Measurements from ENCODE around the gene DST.

DST gene

DNA sequence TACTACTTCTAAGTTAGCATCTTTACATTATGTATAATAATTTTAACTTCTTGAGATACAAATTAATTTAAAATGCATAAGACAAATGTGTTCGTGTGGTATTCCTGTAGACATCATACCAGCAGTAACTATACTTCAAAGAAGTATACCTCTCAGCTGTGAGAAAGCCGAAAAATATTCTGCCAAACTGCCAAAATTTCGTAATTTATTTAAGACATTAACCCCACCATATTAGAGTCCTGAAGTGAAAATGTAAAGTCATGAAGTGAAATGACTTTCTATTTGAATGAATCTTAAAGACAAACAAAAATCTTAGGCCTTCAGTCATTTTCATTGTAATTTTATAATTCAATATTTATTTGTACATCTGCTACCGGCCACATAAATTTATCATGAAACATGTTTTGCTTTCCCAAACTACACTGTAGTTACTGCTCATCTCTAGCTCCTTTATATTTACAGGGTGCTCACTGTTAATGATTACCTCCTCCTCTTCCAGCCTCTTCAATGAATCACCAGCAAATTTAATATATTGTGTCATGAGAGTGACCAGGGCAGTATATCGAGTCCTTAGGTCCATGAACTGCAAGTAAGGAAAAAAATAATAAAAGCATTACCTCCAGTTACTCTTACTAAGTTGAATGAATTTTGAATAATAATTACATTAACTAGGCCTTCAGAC is 18.5 kb downstream of the DST start:
- H2BK12ac ChIP-seq (ENCODE audit: low read length) = no peak overlapping the region
- H3K9me3 ChIP-seq (ENCODE audit: insufficient read depth, low read depth, low read length) = no peaks in the 10 kb centered on the region
- H3K36me3 ChIP-seq (ENCODE audit: control insufficient read depth in 1 of 2, insufficient read depth in 2 of 2, low read length in 2 of 2) = peaks cover 0 to 8% of the 10 kb centered on the region in 2 experiments
- H3K79me2 ChIP-seq (ENCODE audit: control insufficient read depth, insufficient read depth, low read length, poor library complexity) = no peaks in the 10 kb centered on the region
- H3K14ac ChIP-seq (ENCODE audit: low read length) = no peak overlapping the region
- H2BK5ac ChIP-seq (ENCODE audit: low read depth, low read length, poor library complexity) = no peak overlapping the region
- no peak overlapping the region for H2AK5ac ChIP-seq (ENCODE audit: low read length)
- H3K4me3 ChIP-seq (ENCODE audit: low read depth, low read length) = no peak overlapping the region
- no peak overlapping the region for H4K12ac ChIP-seq (ENCODE audit: low read depth, low read length)
- no peak overlapping the region for H2AFZ ChIP-seq (ENCODE audit: insufficient read depth, low read length, poor library complexity)
- no peak overlapping the region for H3K27ac ChIP-seq (ENCODE audit: low read depth, low read length)
- H3K4me1 ChIP-seq (ENCODE audit: control insufficient read depth in 1 of 2, insufficient read depth in 2 of 2, low read length in 2 of 2) = no peaks in the 10 kb centered on the region
- no peak overlapping the region for H3K4me2 ChIP-seq (ENCODE audit: low read length)
- H3K4ac ChIP-seq (ENCODE audit: low read depth, low read length) = no peak overlapping the region
- no peak overlapping the region for H2BK120ac ChIP-seq (ENCODE audit: insufficient read depth, low read length, poor library complexity)
- H3K27me3 ChIP-seq (ENCODE audit: insufficient read depth, low read length) = no peaks in the 10 kb centered on the region
- no peak overlapping the region for H4K91ac ChIP-seq (ENCODE audit: low read depth, low read length)
- no peak overlapping the region for H3K9ac ChIP-seq (ENCODE audit: low read length)
- no peaks in the 10 kb centered on the region for H3K79me1 ChIP-seq (ENCODE audit: low read length)
- H3K23ac ChIP-seq (ENCODE audit: low read length) = no peak overlapping the region
- no CpG with 5 or more reads among the region's 5 CpGs for WGBS (ENCODE audit: extremely low coverage, insufficient coverage, insufficient read length)
- DNase-seq = no peak
- H3K18ac ChIP-seq (ENCODE audit: low read length) = no peak overlapping the region
- no peak overlapping the region for H4K8ac ChIP-seq (ENCODE audit: low read depth, low read length)

DNA sequence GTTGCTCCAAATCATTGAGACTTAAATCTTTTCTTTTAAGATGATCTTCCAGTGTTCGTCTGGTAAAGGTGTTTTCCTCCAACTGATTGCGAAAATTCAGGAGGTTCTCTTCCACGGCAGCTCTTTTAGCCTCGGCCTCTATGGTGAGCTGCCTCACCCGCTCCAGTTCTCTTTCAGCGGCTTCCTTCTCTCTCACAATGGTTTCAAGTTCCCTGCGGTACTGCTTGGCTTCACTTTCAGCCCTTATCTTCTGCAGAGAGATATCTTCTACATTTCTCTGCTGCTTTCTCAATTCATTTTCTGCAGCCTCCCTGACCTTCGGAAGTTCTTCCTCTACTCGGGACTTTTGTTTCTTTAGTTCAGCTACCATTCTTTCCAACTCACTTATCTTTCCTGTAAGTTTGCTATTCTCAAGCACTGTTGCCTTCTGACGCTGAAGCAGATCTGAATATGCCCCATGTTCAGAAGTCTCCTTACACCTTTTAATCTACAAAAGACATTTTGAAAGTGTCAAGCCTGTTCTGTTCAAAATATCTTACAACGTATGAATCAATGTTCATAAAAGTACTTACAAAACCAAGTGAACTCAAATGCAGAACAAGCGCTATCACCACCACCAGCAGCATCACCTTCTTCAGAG is 22.3 kb downstream of the DST start:
- H3K4me1 ChIP-seq (ENCODE audit: control insufficient read depth in 1 of 2, insufficient read depth in 2 of 2, low read length in 2 of 2) = no peaks in the 10 kb centered on the region

DNA sequence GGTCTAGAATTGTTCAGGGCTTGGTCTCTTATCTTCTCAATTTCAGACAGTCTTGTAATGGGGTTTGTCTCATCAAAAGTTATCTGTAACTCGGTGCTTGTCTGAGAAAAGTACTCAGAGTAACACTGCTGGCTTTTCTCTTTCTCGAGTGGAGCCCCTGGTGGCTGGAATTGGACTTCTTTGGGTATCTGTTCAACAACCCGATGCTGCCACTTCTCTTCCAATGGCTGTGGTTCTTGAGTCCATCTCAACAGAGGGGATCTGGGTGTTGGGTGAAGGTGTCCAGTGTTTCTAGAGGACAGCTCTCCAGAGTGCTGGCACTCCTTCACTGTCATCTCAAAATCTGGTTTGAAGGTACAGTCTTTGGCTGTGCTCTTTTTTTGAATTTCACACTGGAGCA is 24.6 kb downstream of the DST start:
- no peak overlapping the region for H3K4ac ChIP-seq (ENCODE audit: low read depth, low read length)
- no peaks in the 10 kb centered on the region for H3K27me3 ChIP-seq (ENCODE audit: insufficient read depth, low read length)
- H4K8ac ChIP-seq (ENCODE audit: low read depth, low read length) = no peak overlapping the region
- WGBS (ENCODE audit: extremely low coverage, insufficient coverage, insufficient read length) = no CpG with 5 or more reads among the region's 3 CpGs
- H3K79me1 ChIP-seq (ENCODE audit: low read length) = no peaks in the 10 kb centered on the region
- H2BK5ac ChIP-seq (ENCODE audit: low read depth, low read length, poor library complexity) = no peak overlapping the region
- H4K91ac ChIP-seq (ENCODE audit: low read depth, low read length) = no peak overlapping the region
- no peak overlapping the region for H4K12ac ChIP-seq (ENCODE audit: low read depth, low read length)
- H3K4me1 ChIP-seq (ENCODE audit: control insufficient read depth in 1 of 2, insufficient read depth in 2 of 2, low read length in 2 of 2) = no peaks in the 10 kb centered on the region
- no peak overlapping the region for H3K14ac ChIP-seq (ENCODE audit: low read length)
- H2BK12ac ChIP-seq (ENCODE audit: low read length) = no peak overlapping the region
- H3K23ac ChIP-seq (ENCODE audit: low read length) = no peak overlapping the region
- DNase-seq = no peak
- H3K4me2 ChIP-seq (ENCODE audit: low read length) = no peak overlapping the region
- no peaks in the 10 kb centered on the region for H3K79me2 ChIP-seq (ENCODE audit: control insufficient read depth, insufficient read depth, low read length, poor library complexity)
- no peak overlapping the region for H3K27ac ChIP-seq (ENCODE audit: low read depth, low read length)
- H3K36me3 ChIP-seq (ENCODE audit: control insufficient read depth in 1 of 2, insufficient read depth in 2 of 2, low read length in 2 of 2) = peaks cover 2 to 15% of the 10 kb centered on the region in 2 experiments
- no peak overlapping the region for H3K4me3 ChIP-seq (ENCODE audit: low read depth, low read length)
- no peak overlapping the region for H3K18ac ChIP-seq (ENCODE audit: low read length)
- no peaks in the 10 kb centered on the region for H3K9me3 ChIP-seq (ENCODE audit: insufficient read depth, low read depth, low read length)
- no peak overlapping the region for H2BK120ac ChIP-seq (ENCODE audit: insufficient read depth, low read length, poor library complexity)
- H2AK5ac ChIP-seq (ENCODE audit: low read length) = no peak overlapping the region
- H2AFZ ChIP-seq (ENCODE audit: insufficient read depth, low read length, poor library complexity) = no peak overlapping the region
- H3K9ac ChIP-seq (ENCODE audit: low read length) = no peak overlapping the region

More for the DNA sequence above, 22.3 kb downstream of the DST start:
- Histone ChIP-seq H4K8ac (ENCODE audit: low read depth, low read length) (no peak overlapping the region), H3K23ac (ENCODE audit: low read length) (no peak overlapping the region), H4K12ac (ENCODE audit: low read depth, low read length) (no peak overlapping the region), H3K14ac (ENCODE audit: low read length) (no peak overlapping the region), H3K18ac (ENCODE audit: low read length) (no peak overlapping the region), H3K9ac (ENCODE audit: low read length) (no peak overlapping the region), H2AFZ (ENCODE audit: insufficient read depth, low read length, poor library complexity) (no peak overlapping the region), H3K79me1 (ENCODE audit: low read length) (no peaks in the 10 kb centered on the region), H2BK5ac (ENCODE audit: low read depth, low read length, poor library complexity) (no peak overlapping the region), H3K4ac (ENCODE audit: low read depth, low read length) (no peak overlapping the region), H3K27me3 (ENCODE audit: insufficient read depth, low read length) (no peaks in the 10 kb centered on the region), H3K9me3 (ENCODE audit: insufficient read depth, low read depth, low read length) (no peaks in the 10 kb centered on the region), H4K91ac (ENCODE audit: low read depth, low read length) (no peak overlapping the region), H2BK120ac (ENCODE audit: insufficient read depth, low read length, poor library complexity) (no peak overlapping the region), H3K4me2 (ENCODE audit: low read length) (no peak overlapping the region), H3K79me2 (ENCODE audit: control insufficient read depth, insufficient read depth, low read length, poor library complexity) (no peaks in the 10 kb centered on the region), H3K4me3 (ENCODE audit: low read depth, low read length) (no peak overlapping the region), H2BK12ac (ENCODE audit: low read length) (no peak overlapping the region), H3K27ac (ENCODE audit: low read depth, low read length) (no peak overlapping the region), H2AK5ac (ENCODE audit: low read length) (no peak overlapping the region), H3K36me3 (ENCODE audit: control insufficient read depth in 1 of 2, insufficient read depth in 2 of 2, low read length in 2 of 2) (peaks cover 2 to 16% of the 10 kb centered on the region in 2 experiments)
- DNase-seq = no peak
- no CpG with 5 or more reads among the region's 12 CpGs for WGBS (ENCODE audit: extremely low coverage, insufficient coverage, insufficient read length)

DNA sequence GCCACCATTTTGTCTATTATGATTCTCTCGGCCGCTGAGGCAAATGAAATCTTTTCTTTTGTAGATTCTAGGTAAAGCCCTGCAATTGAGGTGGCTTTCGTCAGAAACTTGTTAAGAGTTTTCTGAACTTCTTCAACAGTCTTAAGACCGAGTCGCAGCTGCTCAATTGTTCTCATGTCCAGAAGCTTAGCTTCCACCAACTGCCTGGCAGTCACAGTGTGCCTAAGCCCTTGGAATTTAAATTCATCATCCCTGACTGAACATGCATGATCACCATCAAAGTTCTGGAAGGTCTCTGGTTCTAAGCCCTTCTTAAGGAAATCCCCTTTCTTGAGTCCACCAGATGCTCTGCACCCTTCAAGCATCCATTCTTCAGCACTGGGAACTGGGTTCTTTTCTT is 25.7 kb downstream of the DST start:
- Histone ChIP-seq H2BK12ac (ENCODE audit: low read length) (no peak overlapping the region), H2AK5ac (ENCODE audit: low read length) (no peak overlapping the region), H3K9ac (ENCODE audit: low read length) (no peak overlapping the region), H3K79me1 (ENCODE audit: low read length) (no peaks in the 10 kb centered on the region), H4K8ac (ENCODE audit: low read depth, low read length) (no peak overlapping the region), H3K18ac (ENCODE audit: low read length) (no peak overlapping the region), H2AFZ (ENCODE audit: insufficient read depth, low read length, poor library complexity) (no peak overlapping the region), H3K79me2 (ENCODE audit: control insufficient read depth, insufficient read depth, low read length, poor library complexity) (no peaks in the 10 kb centered on the region), H2BK5ac (ENCODE audit: low read depth, low read length, poor library complexity) (no peak overlapping the region), H3K4me1 (ENCODE audit: control insufficient read depth in 1 of 2, insufficient read depth in 2 of 2, low read length in 2 of 2) (no peaks in the 10 kb centered on the region), H3K4me2 (ENCODE audit: low read length) (no peak overlapping the region), H3K4me3 (ENCODE audit: low read depth, low read length) (no peak overlapping the region), H3K36me3 (ENCODE audit: control insufficient read depth in 1 of 2, insufficient read depth in 2 of 2, low read length in 2 of 2) (peaks cover 2 to 15% of the 10 kb centered on the region in 2 experiments), H3K27ac (ENCODE audit: low read depth, low read length) (no peak overlapping the region), H3K9me3 (ENCODE audit: insufficient read depth, low read depth, low read length) (no peaks in the 10 kb centered on the region), H4K12ac (ENCODE audit: low read depth, low read length) (no peak overlapping the region), H3K27me3 (ENCODE audit: insufficient read depth, low read length) (no peaks in the 10 kb centered on the region), H4K91ac (ENCODE audit: low read depth, low read length) (no peak overlapping the region), H3K4ac (ENCODE audit: low read depth, low read length) (no peak overlapping the region), H3K14ac (ENCODE audit: low read length) (no peak overlapping the region), H2BK120ac (ENCODE audit: insufficient read depth, low read length, poor library complexity) (no peak overlapping the region), H3K23ac (ENCODE audit: low read length) (no peak overlapping the region)
- no peak for DNase-seq
- WGBS (ENCODE audit: extremely low coverage, insufficient coverage, insufficient read length) = no CpG with 5 or more reads among the region's 5 CpGs
